IMR-90 (cell line): ENCODE measurements around the gene NCOA3. TPM values are rescaled to one million over a fixed set of nuclear protein-coding genes. Genes with fewer than 3 reads are reported as not detected.

Source experiments
- ATAC-seq: fragments of 200-7000 bp; cut with Tn5 transposase; 2 replicates; pipeline ENCODE4 v1.9.1; 2020; ENCODE audit warnings: low read depth, mild to moderate bottlenecking, moderate library complexity
- BruUV-seq: library from RNA; stranded (reverse); fragments of 400-500 nt; replicated peaks from 2 replicates; lab custom pipeline; 2021; lab: Mats Ljungman, UMichigan
- CTCF ChIA-PET: fragments of 300-600 bp; formaldehyde crosslinking; extraction: SDS; loops from one replicate; lab custom pipeline; 2021; ENCODE audit warnings: antibody characterized with exemption; lab: Yijun Ruan, JAX
- POLR2A ChIA-PET: fragments of 300-600 bp; sonication (Branson Sonifier 250); formaldehyde crosslinking; loops from one replicate; lab custom pipeline; 2022; ENCODE audit warnings: antibody characterized with exemption; ENCODE audit not compliant: unreplicated experiment; lab: Charles Lee
- DNase-seq: peaks from one replicate; pipeline ENCODE4 v3.0.0; 2013
- H2AFZ ChIP-seq: replicated peaks from 2 replicates; pipeline ENCODE3; 2013; ENCODE audit warnings: low read length, mild to moderate bottlenecking; ENCODE audit not compliant: poor library complexity
- H2AK5ac ChIP-seq: 2 replicates; pipeline ENCODE4 v1.6.1; 2013; ENCODE audit warnings: low read depth, low read length, inconsistent platforms
- H2AK9ac ChIP-seq: replicated peaks from 2 replicates; pipeline ENCODE3; 2013; ENCODE audit warnings: mild to moderate bottlenecking, low read depth, low read length, moderate library complexity; ENCODE audit not compliant: poor library complexity
- H2BK120ac ChIP-seq: 2 replicates; pipeline ENCODE4 v1.6.1; 2013; ENCODE audit warnings: low read depth, low read length, inconsistent platforms
- H2BK15ac ChIP-seq: 3 replicates; pipeline ENCODE4 v1.6.1; 2013; ENCODE audit warnings: low read depth, low read length, inconsistent platforms
- H2BK20ac ChIP-seq: 2 replicates; pipeline ENCODE4 v1.6.1; 2013; ENCODE audit warnings: low read depth, mild to moderate bottlenecking, inconsistent platforms, low read length, moderate library complexity
- H2BK5ac ChIP-seq: 2 replicates; pipeline ENCODE4 v1.6.1; 2013; ENCODE audit warnings: mild to moderate bottlenecking, low read depth, low read length, inconsistent platforms; ENCODE audit not compliant: poor library complexity, severe bottlenecking
- H3K14ac ChIP-seq: replicated peaks from 2 replicates; pipeline ENCODE4 v1.6.1; 2013; ENCODE audit warnings: low read depth, low read length, inconsistent platforms
- H3K18ac ChIP-seq: 2 replicates; pipeline ENCODE4 v1.6.1; 2013; ENCODE audit warnings: low read depth, low read length, control low read depth
- H3K23ac ChIP-seq: 2 replicates; pipeline ENCODE4 v1.6.1; 2013; ENCODE audit warnings: low read depth, low read length, inconsistent platforms
- H3K27ac ChIP-seq: 2 replicates; pipeline ENCODE4 v1.5.1; 2013; ENCODE audit warnings: mild to moderate bottlenecking, control low read depth, low read length; ENCODE audit not compliant: insufficient read depth
- H3K27me3 ChIP-seq: 2 replicates; pipeline ENCODE4 v1.6.1; 2013; ENCODE audit warnings: low read length; ENCODE audit not compliant: control insufficient read depth, insufficient read depth
- H3K36me3 ChIP-seq: 2 replicates; pipeline ENCODE4 v1.6.1; 2013; ENCODE audit warnings: low read length, mixed read lengths; ENCODE audit not compliant: control insufficient read depth, insufficient read depth
- H3K4ac ChIP-seq: 2 replicates; pipeline ENCODE4 v1.6.1; 2013; ENCODE audit warnings: low read depth, low read length, inconsistent platforms
- H3K4me1 ChIP-seq: 2 replicates; pipeline ENCODE4 v1.6.1; 2013; ENCODE audit warnings: low read length, mixed read lengths; ENCODE audit not compliant: control insufficient read depth, insufficient read depth
- H3K4me2 ChIP-seq: 2 replicates; pipeline ENCODE4 v1.6.1; 2013; ENCODE audit warnings: low read depth, mild to moderate bottlenecking, control low read depth, low read length, moderate library complexity
- H3K4me3 ChIP-seq: 2 replicates; pipeline ENCODE4 v1.5.1; 2013; ENCODE audit warnings: low read depth, mild to moderate bottlenecking, control low read depth, low read length, moderate library complexity; ENCODE audit not compliant: insufficient read depth
- H3K56ac ChIP-seq: 2 replicates; pipeline ENCODE4 v1.6.1; 2013; ENCODE audit warnings: low read length, inconsistent platforms; ENCODE audit not compliant: insufficient read depth; ENCODE audit errors: extremely low read depth
- H3K79me1 ChIP-seq, 2 experiments: 2 replicates each; pipeline ENCODE4 v1.6.1; 2013; ENCODE audit warnings: low read length in 2 of 2, inconsistent platforms in 1 of 2, low read depth in 1 of 2
- H3K9ac ChIP-seq: 2 replicates; pipeline ENCODE4 v1.6.1; 2013; ENCODE audit warnings: low read depth, low read length, control low read depth
- H3K9me1 ChIP-seq: 2 replicates; pipeline ENCODE4 v1.6.1; 2013; ENCODE audit warnings: low read length, inconsistent platforms; ENCODE audit not compliant: insufficient read depth
- H3K9me3 ChIP-seq: 2 replicates; pipeline ENCODE4 v1.6.1; 2013; ENCODE audit warnings: low read length; ENCODE audit not compliant: control insufficient read depth, insufficient read depth
- H4K20me1 ChIP-seq: 2 replicates; pipeline ENCODE4 v1.6.1; 2013; ENCODE audit warnings: low read length, inconsistent platforms; ENCODE audit not compliant: insufficient read depth
- H4K5ac ChIP-seq: 2 replicates; pipeline ENCODE4 v1.6.1; 2013; ENCODE audit warnings: mild to moderate bottlenecking, low read depth, low read length, control low read depth
- H4K8ac ChIP-seq, 2 experiments: 2 replicates each; pipeline ENCODE4 v1.6.1; 2013; ENCODE audit warnings: low read depth in 2 of 2, low read length in 2 of 2, control low read depth in 1 of 2, inconsistent platforms in 1 of 2
- H4K91ac ChIP-seq: 2 replicates; pipeline ENCODE4 v1.6.1; 2013; ENCODE audit warnings: low read depth, low read length, inconsistent platforms; ENCODE audit not compliant: insufficient read depth
- BHLHE40 ChIP-seq: fragments of 150-350 bp; IDR thresholded peaks from 2 replicates; pipeline ENCODE4 v1.6.1; 2016; ENCODE audit warnings: mild to moderate bottlenecking, low read depth, low read length
- CHD1 ChIP-seq: IDR thresholded peaks from 2 replicates; pipeline ENCODE4 v1.6.1; 2012; ENCODE audit warnings: low read depth, low read length, improper control_type of control experiment
- FOS ChIP-seq: fragments of 150-350 bp; IDR thresholded peaks from 2 replicates; pipeline ENCODE4 v1.6.1; 2016; ENCODE audit warnings: low read depth, low read length
- MXI1 ChIP-seq: IDR thresholded peaks from 2 replicates; pipeline ENCODE4 v1.6.1; 2012; ENCODE audit warnings: low read depth, mild to moderate bottlenecking, low read length, moderate library complexity, borderline replicate concordance
- RAD21 ChIP-seq: IDR thresholded peaks from 2 replicates; pipeline ENCODE4 v1.6.1; 2012; ENCODE audit warnings: low read length, improper control_type of control experiment
- USF2 ChIP-seq: fragments of 150-350 bp; IDR thresholded peaks from 2 replicates; pipeline ENCODE4 v1.6.1; 2017; ENCODE audit warnings: mild to moderate bottlenecking, antibody characterized with exemption, low read length, low read depth
- WGBS, 2 experiments: methylation state at CpG; one replicate each; pipeline versions ENCODE4 v1.1.5 to v1.1.7; 2013; ENCODE audit warnings: missing lambda C conversion rate in 2 of 2; ENCODE audit not compliant: insufficient read length in 1 of 2; ENCODE audit errors: extremely low coverage in 2 of 2; 5-methylcytosine and 5-hydroxymethylcytosine counted together
- dilution Hi-C: fragments of 300-500 bp; cut with HindIII; formaldehyde crosslinking; loops from one replicate; pipeline ENCODE4 v1.14.3; 2018; ENCODE audit warnings: low sequenced_read_pairs; ENCODE audit not compliant: unreplicated experiment
- in situ Hi-C: fragments of 300-500 bp; cut with MboI; formaldehyde crosslinking; loops from 3 replicates; pipeline ENCODE4 v1.14.3; 2019; ENCODE audit warnings: low sequenced_read_pairs, inconsistent platforms, mixed read lengths
- intact Hi-C: fragments of 100-400 bp; cut with micrococcal nuclease; formaldehyde crosslinking; loops from 2 replicates; pipeline ENCODE4 v1.10.0; 2022
- polyA plus RNA-seq, 3 experiments: library from polyadenylated mRNA; depleted of rRNA; stranded (reverse); fragments of >200 nt; gene quantifications; 2 replicates each; pipeline ENCODE4 v1.2.3, GENCODE V29; 2012; ENCODE audit warnings: low replicate concordance in 1 of 3
- total RNA-seq: library from RNA; depleted of rRNA; stranded (reverse); fragments of >200 nt; gene quantifications from 2 replicates; pipeline ENCODE4 v1.2.3, GENCODE V29; 2012

Gene NCOA3
- total and polyA plus RNA-seq, 2 of the 4 experiments (the other 2 are of a cell fraction): 8.8 to 29.0 TPM

GRCh38 chr20:47622118-47622665 is 120.5 kb downstream of the NCOA3 start:
- H2AFZ ChIP-seq: no peak overlapping the region
- H2AK5ac ChIP-seq: no peak overlapping the region
- no peak overlapping the region for H3K4me3 ChIP-seq
- no peak overlapping the region for H2BK20ac ChIP-seq
- H3K9me1 ChIP-seq: no peaks in the 10 kb centered on the region
- in situ Hi-C loops (loop anchor here (5.0 to 10.0 kb wide), 4 partner anchors 240 to 867 kb away; no protein-coding TSS in a partner anchor), dilution Hi-C loops (no loop called here), intact Hi-C loops (loop anchor here (5.0 kb wide), 1 partner anchor 875 kb away; no protein-coding TSS in a partner anchor)
- no peak overlapping the region for H4K91ac ChIP-seq
- ATAC-seq: no peak
- WGBS, 2 experiments: 94% methylated on average over 6 of the region's 9 CpGs; no CpG with 5 or more reads in 1 of the 2 experiments
- no peak overlapping the region for H4K8ac ChIP-seq
- CTCF ChIA-PET: interaction anchor here (2.4 kb wide), 1 partner anchor 238 kb away, joined by 7 read pairs; no protein-coding TSS in a partner anchor
- H2BK120ac ChIP-seq: no peak overlapping the region
- no peak overlapping the region for H3K18ac ChIP-seq
- H3K4me2 ChIP-seq: no peak overlapping the region
- no peak overlapping the region for H3K56ac ChIP-seq
- H3K4ac ChIP-seq: no peak overlapping the region
- H3K9me3 ChIP-seq: no peaks in the 10 kb centered on the region
- peaks cover 16 to 24% of the 10 kb centered on the region in 2 experiments; a peak in 3 of 4 replicates for H3K79me1 ChIP-seq
- H3K14ac ChIP-seq: no peak overlapping the region
- H3K4me1 ChIP-seq: no peaks in the 10 kb centered on the region
- H3K9ac ChIP-seq: no peak overlapping the region
- no peaks in the 10 kb centered on the region for H3K27me3 ChIP-seq
- POLR2A ChIA-PET: no interaction called here
- no peak overlapping the region for H2BK15ac ChIP-seq
- no peak for TF ChIP-seq RAD21
- no peak for TF ChIP-seq CHD1
- TF ChIP-seq FOS: no peak
- no peak for TF ChIP-seq BHLHE40
- no peak for TF ChIP-seq USF2
- no peak for TF ChIP-seq MXI1
- peak; percentile 9 for DNase-seq
- BruUV-seq: no TSS peak
- no peaks in the 10 kb centered on the region; the same call in 1 of the 2 replicates for H4K20me1 ChIP-seq
- no peak overlapping the region for H3K27ac ChIP-seq
- H4K5ac ChIP-seq: no peak overlapping the region
- no peak overlapping the region for H2AK9ac ChIP-seq
- no peak overlapping the region for H2BK5ac ChIP-seq
- no peak overlapping the region for H3K23ac ChIP-seq
- peaks cover 5% of the 10 kb centered on the region for H3K36me3 ChIP-seq
